K562 (cell line): ENCODE measurements around the gene CTSO. TPM values are rescaled to one million over a fixed set of nuclear protein-coding genes. Genes with fewer than 3 reads are reported as not detected.

Experiments
- ATAC-seq: fragments of 200-7000 bp; cut with Tn5 transposase; 3 replicates; pipeline ENCODE4 v1.9.1; 2020; ENCODE audit warnings: moderate library complexity
- BruUV-seq: library from RNA; stranded (reverse); fragments of 400-500 nt; replicated peaks from 2 replicates; lab custom pipeline; 2021; lab: Mats Ljungman, UMichigan
- CTCF ChIA-PET: fragments of 300-600 bp; formaldehyde crosslinking; extraction: SDS; loops from one replicate; lab custom pipeline; 2021; ENCODE audit warnings: low intra/inter-chr PET ratio; lab: Yijun Ruan, JAX
- POLR2A ChIA-PET: fragments of 300-600, 350-650 bp; sonication (Branson Sonifier 250); formaldehyde crosslinking; extraction: SDS; loops from one replicate; lab custom pipeline; 2021; ENCODE audit warnings: antibody characterized with exemption, inconsistent platforms; lab: Yijun Ruan, JAX
- DNase-seq, 4 experiments: peaks; one replicate each; pipeline versions ENCODE4 v3.0.0 to v3.0.0-alpha.2; 2011 to 2018; ENCODE audit warnings: low spot score in 3 of 4, mixed read lengths in 3 of 4; ENCODE audit errors: extremely low read depth in 1 of 4
- FAIRE-seq: peaks from 2 replicates; lab custom pipeline; 2011; peaks lifted over from hg19 to GRCh38; lab: Jason Lieb, UNC
- H2AFZ ChIP-seq: 2 replicates; pipeline ENCODE4 v1.6.0; 2011; ENCODE audit warnings: low read depth, low read length, control low read depth, inconsistent platforms
- H3K27ac ChIP-seq: fragments of 200-600 bp; 3 replicates; pipeline ENCODE4 v1.8.0; 2011; ENCODE audit warnings: low read depth, mild to moderate bottlenecking, control low read depth, inconsistent platforms, low read length, moderate library complexity, mixed read lengths; ENCODE audit errors: extremely low read depth
- H3K27me3 ChIP-seq, 2 experiments: fragments of 300-600 bp in 1 of 2; 2 replicates in 1 of 2; 3 replicates in 1 of 2; pipeline versions ENCODE4 v1.6.0 to v1.8.0; 2011; ENCODE audit warnings: inconsistent platforms in 2 of 2, low read length in 2 of 2, mild to moderate bottlenecking in 1 of 2, mixed read lengths in 1 of 2, moderate library complexity in 1 of 2; ENCODE audit not compliant: control insufficient read depth in 2 of 2, insufficient read depth in 2 of 2
- H3K36me3 ChIP-seq: fragments of 300-600 bp; 3 replicates; pipeline ENCODE4 v1.8.0; 2011; ENCODE audit warnings: mild to moderate bottlenecking, low read length, inconsistent platforms; ENCODE audit not compliant: control insufficient read depth, insufficient read depth
- H3K4me1 ChIP-seq, 2 experiments: fragments of 200-600 bp in 1 of 2; replicated peaks in 1 of 2; 2 replicates in 1 of 2; 3 replicates in 1 of 2; pipeline versions ENCODE4 v1.5.1 to v1.8.0; 2011; ENCODE audit warnings: inconsistent platforms in 2 of 2, low read length in 2 of 2, mild to moderate bottlenecking in 1 of 2, mixed read lengths in 1 of 2, moderate library complexity in 1 of 2; ENCODE audit not compliant: control insufficient read depth in 2 of 2, insufficient read depth in 2 of 2
- H3K4me2 ChIP-seq: 2 replicates; pipeline ENCODE4 v1.6.1; 2011; ENCODE audit warnings: low read length, control low read depth, inconsistent platforms, mixed read lengths; ENCODE audit not compliant: insufficient read depth
- H3K4me3 ChIP-seq: fragments of 200-600 bp; sonication (generic), shearing (Covaris generic); 2 replicates; pipeline ENCODE4 v1.5.1; 2016; ENCODE audit warnings: control low read depth, inconsistent platforms
- H3K79me2 ChIP-seq: fragments of 200-600 bp; 3 replicates; pipeline ENCODE4 v1.8.0; 2011; ENCODE audit warnings: low read length, inconsistent platforms; ENCODE audit not compliant: control insufficient read depth, insufficient read depth
- H3K9ac ChIP-seq, 2 experiments: 2 replicates each; pipeline versions ENCODE4 v1.6.0 to v1.6.1; 2011; ENCODE audit warnings: low read depth in 2 of 2, low read length in 2 of 2, control low read depth in 1 of 2, inconsistent platforms in 1 of 2, mild to moderate bottlenecking in 1 of 2, mixed read lengths in 1 of 2; ENCODE audit not compliant: insufficient read depth in 1 of 2
- H3K9me1 ChIP-seq: one replicate; pipeline ENCODE4 v1.6.0; 2011; ENCODE audit warnings: inconsistent platforms, mild to moderate bottlenecking, low read length, moderate library complexity; ENCODE audit not compliant: control insufficient read depth, insufficient read depth
- H3K9me3 ChIP-seq: replicated peaks from 2 replicates; pipeline ENCODE4 v1.5.1; 2011; ENCODE audit warnings: low read depth, low read length, inconsistent platforms; ENCODE audit not compliant: control insufficient read depth, insufficient read depth
- H4K20me1 ChIP-seq: replicated peaks from 2 replicates; pipeline ENCODE4 v1.6.1; 2011; ENCODE audit warnings: low read length, inconsistent platforms, mixed read lengths; ENCODE audit not compliant: control insufficient read depth, insufficient read depth
- HIVEP1 ChIP-seq: fragments of 250-450 bp; sonication (Bioruptor Pico); IDR thresholded peaks from 2 replicates; pipeline ENCODE4 v1.4.0; 2020; ENCODE audit warnings: mild to moderate bottlenecking
- KDM5B ChIP-seq: fragments of 200-600 bp; sonication (generic); IDR thresholded peaks from 2 replicates; pipeline ENCODE4 v1.6.1; 2012; ENCODE audit warnings: low read depth, mild to moderate bottlenecking, moderate library complexity, low read length, control low read depth, inconsistent platforms; ENCODE audit not compliant: insufficient replicate concordance
- MEF2A ChIP-seq: IDR thresholded peaks from 2 replicates; pipeline ENCODE4 v1.6.1; 2011; ENCODE audit warnings: low read depth, mild to moderate bottlenecking, low read length, moderate library complexity; ENCODE audit not compliant: control insufficient read depth
- POLR2AphosphoS5 ChIP-seq: IDR thresholded peaks from 2 replicates; pipeline ENCODE4 v1.6.1; 2011; ENCODE audit warnings: mild to moderate bottlenecking, low read depth, low read length, moderate library complexity; ENCODE audit not compliant: control insufficient read depth, insufficient read depth
- TCF7L2 ChIP-seq: fragments of 150-350 bp; IDR thresholded peaks from 2 replicates; pipeline ENCODE4 v1.6.1; 2016; ENCODE audit warnings: low read depth, mild to moderate bottlenecking, low read length, moderate library complexity
- ZNF121 ChIP-seq: sonication (generic); formaldehyde crosslinking; conservative IDR thresholded peaks from 2 replicates; pipeline ENCODE4 v1.8.0; 2022; ENCODE audit warnings: missing genetic modification reagents
- ZNF76 ChIP-seq: fragments of 250-450 bp; sonication (Bioruptor Pico); IDR thresholded peaks from 2 replicates; pipeline ENCODE4 v1.4.0; 2020; ENCODE audit warnings: mild to moderate bottlenecking, moderate library complexity, borderline replicate concordance
- ZZZ3 ChIP-seq: fragments of 450-650 bp; IDR thresholded peaks from 2 replicates; pipeline ENCODE4 v1.6.1; 2016; ENCODE audit warnings: antibody characterized with exemption, mild to moderate bottlenecking, moderate library complexity
- WGBS: fragments of 100-300 bp; shearing (Covaris generic); methylation state at CpG from one replicate; pipeline ENCODE4 v1.1.6; 2016; ENCODE audit warnings: low coverage, mixed read lengths; ENCODE audit not compliant: insufficient coverage; ENCODE audit errors: missing lambda C conversion rate; 5-methylcytosine and 5-hydroxymethylcytosine counted together
- in situ Hi-C: fragments of 300-500 bp; cut with MboI; formaldehyde crosslinking; loops from 4 replicates; pipeline ENCODE4 v1.15.0; 2018; ENCODE audit warnings: inconsistent platforms, mixed read lengths
- intact Hi-C: fragments of 100-400 bp; cut with micrococcal nuclease; formaldehyde crosslinking; loops from 2 replicates; pipeline ENCODE4 v1.14.2; 2022
- polyA plus RNA-seq, 8 experiments: library from polyadenylated mRNA; depleted of rRNA in 4 of 8; stranded (reverse) in 5 of 8; unstranded in 3 of 8; fragments of >200 nt; fragmentation: Nextera tagmentation in 2 of 8; fragmentation: Illumina TruSeq in 1 of 8; extraction: Ambion mirVana in 2 of 8; extraction: Trizol in 1 of 8; gene quantifications; 2 replicates each; pipeline versions ENCODE4 v1.2.1 to v1.2.3, GENCODE V29; 2011 to 2014; ENCODE audit warnings: inconsistent platforms in 1 of 8, missing spikeins in 1 of 8
- total RNA-seq, 7 experiments: library from RNA; depleted of rRNA in 6 of 7; stranded (reverse); fragments of >200 nt in 6 of 7; fragmentation: Illumina TruSeq in 2 of 7; extraction: Trizol in 2 of 7; gene quantifications; 2 replicates each; pipeline versions ENCODE4 v1.2.1 to v1.2.3, GENCODE V29; 2011 to 2021; ENCODE audit warnings: low replicate concordance in 1 of 7

The CTSO gene
- total and polyA plus RNA-seq, 9 of the 15 experiments (the other 6 are each of a cell fraction or from before 2014, with no cell fraction given), result 0.03 to 0.07 (median 0.04) TPM; not detected in 5

DNA sequence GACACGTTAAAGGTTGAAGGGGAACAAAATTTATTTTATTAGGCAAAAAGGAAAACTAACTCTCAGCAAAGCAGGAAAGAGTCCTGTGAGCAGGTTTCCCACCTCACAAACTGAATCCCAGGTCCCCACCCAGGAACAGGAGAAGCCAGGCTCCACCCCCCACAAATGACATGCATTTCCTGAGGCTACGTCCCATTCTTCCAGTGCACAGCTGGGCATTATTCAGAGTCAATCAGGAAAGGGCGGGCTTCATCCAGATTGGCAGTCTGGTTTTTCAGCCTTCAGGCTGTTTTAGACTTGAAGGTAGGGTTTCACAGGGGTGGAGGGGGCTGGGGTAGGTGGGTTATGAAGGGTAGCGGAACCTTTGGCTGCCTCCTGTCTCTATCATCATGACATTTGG, 75.7 kb downstream of the CTSO start:
- Histone ChIP-seq H4K20me1 (no peaks in the 10 kb centered on the region), H3K27me3 (no peaks in the 10 kb centered on the region), H3K9ac (no peak overlapping the region), H3K9me3 (no peaks in the 10 kb centered on the region), H3K4me3 (no peak overlapping the region), H3K36me3 (no peaks in the 10 kb centered on the region), H3K79me2 (no peaks in the 10 kb centered on the region), H3K4me1 (no peaks in the 10 kb centered on the region), H3K27ac (no peak overlapping the region), H3K9me1 (no peaks in the 10 kb centered on the region), H3K4me2 (no peak overlapping the region), H2AFZ (no peak overlapping the region)
- intact Hi-C loops, result no loop called here
- WGBS, result 6% methylated on average over 3 of the region's 4 CpGs
- TF ChIP-seq ZZZ3 (no peak), MEF2A (no peak), POLR2AphosphoS5 (no peak), ZNF76 (CRISPR knock-in tag) (no peak), HIVEP1 (CRISPR knock-in tag) (no peak), KDM5B (no peak), TCF7L2 (no peak), ZNF121 (CRISPR knock-in tag) (no peak)
- BruUV-seq, result no TSS peak
- no peak for ATAC-seq
- FAIRE-seq, result no peak
- in situ Hi-C loops, result no loop called here
- ChIA-PET CTCF (no interaction called here), POLR2A (no interaction called here)
- no peak for DNase-seq
